Measurements from ENCODE around the gene DNAJC9. TPM values are rescaled to one million over a fixed set of nuclear protein-coding genes. Genes with fewer than 3 reads are reported as not detected.

DNAJC9 gene
- total RNA-seq, 1 donor from 2014 or later: 5.3 TPM

- DNase-seq (ENCODE audit: low spot score in 2 of 2): no peak
- TF ChIP-seq CTCF (IDR thresholded peaks at IDR 0.05): no peak
- intact Hi-C loops (cut with DNase I): no loop called here
- Histone ChIP-seq H3K4me1 (no peaks in the 10 kb centered on the region), H3K4me3 (no peak overlapping the region), H3K27me3 (no peaks in the 10 kb centered on the region), H3K27ac (no peak overlapping the region), H3K9me3 (no peaks in the 10 kb centered on the region), H3K36me3 (peaks cover 2 to 65% of the 10 kb centered on the region in 2 donors)
These were observed 13.2 kb downstream of the DNAJC9 start for GRCh38 chr10:73233883-73234282.

- H3K4me3 ChIP-seq: no peak overlapping the region
- H3K27me3 ChIP-seq: no peaks in the 10 kb centered on the region
- H3K27ac ChIP-seq: no peak overlapping the region
- DNase-seq (ENCODE audit: low spot score in 2 of 2): no peak
- intact Hi-C loops (cut with DNase I): no loop called here
- H3K9me3 ChIP-seq: no peaks in the 10 kb centered on the region
- no peaks in the 10 kb centered on the region for H3K4me1 ChIP-seq
- no peak for TF ChIP-seq CTCF (IDR thresholded peaks at IDR 0.05)
- H3K36me3 ChIP-seq: peaks cover 5 to 61% of the 10 kb centered on the region in 2 donors
These were observed 14.2 kb downstream of the DNAJC9 start for GRCh38 chr10:73232887-73233286.

- H3K27ac ChIP-seq: no peak overlapping the region
- H3K9me3 ChIP-seq: no peaks in the 10 kb centered on the region
- H3K27me3 ChIP-seq: no peaks in the 10 kb centered on the region
- intact Hi-C loops (cut with DNase I): no loop called here
- no peaks in the 10 kb centered on the region for H3K4me1 ChIP-seq
- no peak overlapping the region for H3K4me3 ChIP-seq
- peaks cover 10 to 51% of the 10 kb centered on the region in 2 donors for H3K36me3 ChIP-seq
- no peak for DNase-seq (ENCODE audit: low spot score in 2 of 2)
- TF ChIP-seq CTCF (IDR thresholded peaks at IDR 0.05): no peak
These were observed 17.5 kb downstream of the DNAJC9 start for GRCh38 chr10:73229567-73229966.

- peaks cover 10 to 41% of the 10 kb centered on the region in 2 donors for H3K36me3 ChIP-seq
- no peak for TF ChIP-seq CTCF (IDR thresholded peaks at IDR 0.05)
- DNase-seq (ENCODE audit: low spot score in 2 of 2): no peak
- H3K4me3 ChIP-seq: no peak overlapping the region
- no peak overlapping the region for H3K27ac ChIP-seq
- H3K27me3 ChIP-seq: no peaks in the 10 kb centered on the region
- intact Hi-C loops (cut with DNase I): no loop called here
- H3K9me3 ChIP-seq: no peaks in the 10 kb centered on the region
- H3K4me1 ChIP-seq: no peaks in the 10 kb centered on the region
These were observed 18.8 kb downstream of the DNAJC9 start for GRCh38 chr10:73228247-73228646.

GRCh38 chr10:73226663-73227062 is 20.4 kb downstream of the DNAJC9 start:
- Histone ChIP-seq H3K27me3 (no peaks in the 10 kb centered on the region), H3K4me1 (no peaks in the 10 kb centered on the region), H3K9me3 (no peaks in the 10 kb centered on the region), H3K36me3 (peaks cover 10 to 29% of the 10 kb centered on the region in 2 donors), H3K27ac (no peak overlapping the region), H3K4me3 (no peak overlapping the region)
- no peak for DNase-seq (ENCODE audit: low spot score in 2 of 2)
- TF ChIP-seq CTCF (IDR thresholded peaks at IDR 0.05): no peak
- intact Hi-C loops (cut with DNase I): no loop called here

GRCh38 chr10:73225518-73225917 is 21.5 kb downstream of the DNAJC9 start:
- H3K27me3 ChIP-seq: no peaks in the 10 kb centered on the region
- intact Hi-C loops (cut with DNase I): no loop called here
- no peaks in the 10 kb centered on the region for H3K9me3 ChIP-seq
- TF ChIP-seq CTCF (IDR thresholded peaks at IDR 0.05): no peak
- H3K36me3 ChIP-seq: peaks cover 10 to 20% of the 10 kb centered on the region in 2 donors
- H3K4me3 ChIP-seq: no peak overlapping the region
- H3K4me1 ChIP-seq: no peaks in the 10 kb centered on the region
- DNase-seq (ENCODE audit: low spot score in 2 of 2): no peak
- H3K27ac ChIP-seq: no peak overlapping the region

All from ascending aorta (tissue), 2 donors.